Endothelial cell of umbilical vein (primary cell): ENCODE data around the gene GOLIM4.

Source experiments
- EZH2 ChIP-seq: IDR thresholded peaks from 2 replicates; pipeline ENCODE4 v1.6.1; 2012; ENCODE audit warnings: borderline replicate concordance, low read depth, mild to moderate bottlenecking, moderate library complexity, low read length, inconsistent platforms; ENCODE audit not compliant: severe bottlenecking
- FOS ChIP-seq: IDR thresholded peaks from 2 replicates; pipeline ENCODE4 v1.6.1; 2011; ENCODE audit warnings: mild to moderate bottlenecking, low read length, moderate library complexity, borderline replicate concordance; ENCODE audit not compliant: insufficient read depth
- GATA2 ChIP-seq: IDR thresholded peaks from 2 replicates; pipeline ENCODE4 v1.7.0; 2011; ENCODE audit warnings: low read depth, mild to moderate bottlenecking, moderate library complexity, mixed read lengths, low read length; ENCODE audit not compliant: insufficient read length, insufficient read depth
- JUN ChIP-seq: IDR thresholded peaks from 2 replicates; pipeline ENCODE4 v1.6.1; 2011; ENCODE audit warnings: borderline replicate concordance, low read depth; ENCODE audit not compliant: insufficient read length, insufficient read depth
- MYC ChIP-seq: IDR thresholded peaks from one replicate; pipeline ENCODE4 v1.6.1; 2011; ENCODE audit warnings: mild to moderate bottlenecking, low read depth, low read length
- POLR2A ChIP-seq: IDR thresholded peaks from 2 replicates; pipeline ENCODE4 v1.6.1; 2012; ENCODE audit warnings: low read depth, mild to moderate bottlenecking, control low read depth, low read length
- POLR2AphosphoS5 ChIP-seq: IDR thresholded peaks from 2 replicates; pipeline ENCODE4 v1.6.1; 2012; ENCODE audit warnings: low read depth, mild to moderate bottlenecking, control low read depth, low read length, moderate library complexity; ENCODE audit not compliant: insufficient read depth
- TF ChIP-seq, protein P1 (sequence below), 2 donors: IDR thresholded peaks; 1 replicate in 1 of 2; 2 replicates in 1 of 2; pipeline ENCODE4 v1.5.1; 2011; ENCODE audit warnings: low read length in 2 of 2, mild to moderate bottlenecking in 2 of 2, moderate library complexity in 2 of 2, control low read depth in 1 of 2, inconsistent platforms in 1 of 2, low read depth in 1 of 2; ENCODE audit not compliant: insufficient read depth in 1 of 2; ENCODE audit errors: extremely low read depth in 1 of 2
- TF ChIP-seq, protein P2 (sequence below): IDR thresholded peaks from 2 replicates; pipeline ENCODE4 v1.6.1; 2011; ENCODE audit not compliant: insufficient read depth, insufficient read length

GRCh38 chr3:167983583-167983982 lies 112.1 kb downstream of the GOLIM4 start:
- TF ChIP-seq, protein P1, sequence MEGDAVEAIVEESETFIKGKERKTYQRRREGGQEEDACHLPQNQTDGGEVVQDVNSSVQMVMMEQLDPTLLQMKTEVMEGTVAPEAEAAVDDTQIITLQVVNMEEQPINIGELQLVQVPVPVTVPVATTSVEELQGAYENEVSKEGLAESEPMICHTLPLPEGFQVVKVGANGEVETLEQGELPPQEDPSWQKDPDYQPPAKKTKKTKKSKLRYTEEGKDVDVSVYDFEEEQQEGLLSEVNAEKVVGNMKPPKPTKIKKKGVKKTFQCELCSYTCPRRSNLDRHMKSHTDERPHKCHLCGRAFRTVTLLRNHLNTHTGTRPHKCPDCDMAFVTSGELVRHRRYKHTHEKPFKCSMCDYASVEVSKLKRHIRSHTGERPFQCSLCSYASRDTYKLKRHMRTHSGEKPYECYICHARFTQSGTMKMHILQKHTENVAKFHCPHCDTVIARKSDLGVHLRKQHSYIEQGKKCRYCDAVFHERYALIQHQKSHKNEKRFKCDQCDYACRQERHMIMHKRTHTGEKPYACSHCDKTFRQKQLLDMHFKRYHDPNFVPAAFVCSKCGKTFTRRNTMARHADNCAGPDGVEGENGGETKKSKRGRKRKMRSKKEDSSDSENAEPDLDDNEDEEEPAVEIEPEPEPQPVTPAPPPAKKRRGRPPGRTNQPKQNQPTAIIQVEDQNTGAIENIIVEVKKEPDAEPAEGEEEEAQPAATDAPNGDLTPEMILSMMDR (IDR thresholded peaks at IDR 0.05; ENCODE audit: extremely low read depth in 1 of 2, insufficient read depth in 1 of 2, low read depth in 1 of 2, low read length in 2 of 2) = no peak
- TF ChIP-seq, protein P2, sequence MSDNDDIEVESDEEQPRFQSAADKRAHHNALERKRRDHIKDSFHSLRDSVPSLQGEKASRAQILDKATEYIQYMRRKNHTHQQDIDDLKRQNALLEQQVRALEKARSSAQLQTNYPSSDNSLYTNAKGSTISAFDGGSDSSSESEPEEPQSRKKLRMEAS = no peak
- TF ChIP-seq POLR2A = no peak
- TF ChIP-seq POLR2AphosphoS5 = no peak
- no peak for TF ChIP-seq JUN
- no peak for TF ChIP-seq EZH2
- no peak for TF ChIP-seq GATA2
- TF ChIP-seq FOS = no peak
- TF ChIP-seq MYC = no peak
